ENCODE data around the gene C1orf52.
A peak's percentile ranks its signal among the peaks of the same experiment; 100 is the strongest.

The C1orf52 gene

DNA sequence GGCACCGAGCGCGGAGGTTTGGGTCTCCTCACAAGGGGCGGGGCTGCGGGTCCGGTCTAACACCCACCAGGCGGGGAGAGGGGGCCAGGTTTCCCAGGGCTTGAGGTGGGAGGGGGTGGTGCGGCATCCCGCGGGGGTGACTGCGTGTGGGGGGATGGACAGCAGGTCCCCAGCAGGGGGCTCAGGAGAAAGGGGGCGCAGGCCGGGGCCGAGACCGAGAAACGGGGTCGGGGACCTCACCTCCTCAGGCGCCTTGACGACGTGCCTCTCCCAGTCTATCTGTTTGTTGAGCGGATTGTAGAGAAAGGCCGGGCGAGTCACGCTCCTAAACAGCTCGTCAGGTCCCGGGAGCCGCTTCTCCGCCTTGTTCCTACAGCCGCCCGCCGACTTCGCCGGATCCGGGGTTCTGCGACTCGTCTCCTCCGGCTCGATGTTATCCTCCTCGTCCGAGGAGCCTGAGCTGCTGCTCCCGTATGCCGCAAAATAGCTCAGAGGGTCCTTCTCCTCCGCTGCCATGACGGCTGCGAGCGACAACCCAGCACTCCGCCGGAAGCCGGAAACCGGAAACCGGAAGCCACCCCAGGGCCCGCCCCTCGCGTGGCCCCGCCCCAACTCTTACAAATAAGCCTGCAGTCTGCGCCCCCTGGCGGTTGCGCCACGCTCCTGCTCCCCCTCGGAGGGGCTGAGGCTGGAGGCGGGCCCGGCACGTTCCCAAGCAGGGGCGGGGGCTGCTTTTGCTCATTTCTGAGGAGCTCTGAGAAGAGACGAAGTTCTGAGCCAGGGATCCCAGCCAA, at the start of gene C1orf52:
Gene C1orf52 (minus strand): TSS at position 545 of the 794 bp plus-strand sequence. CDS start 29 bp downstream, at position 516.
- DNase-seq = peak; percentile 66 to 99 (median 90)

DNA sequence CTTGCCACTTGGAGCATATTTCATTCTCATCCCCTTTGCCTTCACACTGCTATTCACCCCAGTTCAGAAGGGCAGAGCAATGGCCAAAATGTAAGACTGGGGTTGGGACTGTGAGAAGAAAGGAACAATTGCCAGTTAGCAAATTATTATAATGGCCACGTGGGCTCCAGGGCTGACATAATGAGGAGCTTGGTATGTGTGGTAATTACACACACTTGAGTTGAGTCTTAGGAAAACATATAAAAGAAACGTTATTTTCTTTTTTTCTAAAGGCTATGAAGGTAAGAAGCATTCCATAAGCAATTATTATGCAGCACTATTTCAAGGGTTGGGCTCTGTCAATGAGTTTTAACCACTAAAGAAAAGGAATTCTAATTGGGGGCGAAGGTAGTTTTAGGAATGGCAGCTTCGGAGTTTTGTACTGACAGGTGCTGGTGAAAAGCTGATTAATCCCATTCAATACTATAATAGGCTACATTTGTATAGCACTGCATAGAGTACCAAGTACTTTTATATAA, 49.4 kb upstream of the C1orf52 start:
- DNase-seq = no peak

DNA sequence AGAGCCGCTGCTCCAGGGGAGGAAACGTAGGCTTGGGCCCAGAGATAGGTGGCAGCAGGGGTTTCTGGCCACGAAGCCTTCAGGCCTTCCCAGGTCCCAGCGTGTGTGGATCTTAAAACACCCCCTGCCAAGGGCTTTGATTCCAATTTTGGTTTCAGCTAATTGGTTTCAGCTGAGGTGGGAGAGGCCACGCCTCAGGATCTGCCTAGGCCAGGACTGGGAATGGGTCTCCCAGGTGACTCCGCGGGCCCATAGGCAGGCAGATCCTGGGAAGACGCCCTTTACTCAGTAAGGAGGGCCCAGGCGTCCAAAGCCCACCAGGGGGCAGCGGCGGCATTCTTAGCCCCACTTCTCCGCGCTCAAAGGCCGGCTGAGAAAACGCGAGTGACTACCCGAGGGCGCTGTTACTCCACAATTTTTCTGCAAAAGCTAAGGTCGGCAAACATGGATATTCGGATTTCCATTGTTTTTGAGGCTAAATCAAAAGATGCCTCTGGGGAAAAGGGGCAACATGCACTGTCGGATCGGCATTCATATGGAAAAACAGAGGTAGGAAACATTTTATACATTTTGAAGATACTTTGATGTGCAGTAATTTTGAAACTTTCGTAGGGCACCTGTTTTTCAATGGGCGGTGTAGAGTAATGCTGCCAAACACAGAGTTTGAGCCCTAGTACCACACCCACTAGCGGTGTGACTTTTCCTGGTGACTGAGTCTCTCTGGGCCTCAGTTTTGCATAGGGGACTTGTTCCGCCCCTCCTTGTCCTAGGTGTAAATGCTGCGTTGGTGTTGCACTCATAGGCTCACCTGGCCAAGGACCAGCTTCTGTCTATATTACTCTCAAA, 48.7 kb upstream of the C1orf52 start:
- peak in 54 of 56 donors; percentile 8 to 85 (median 57) for DNase-seq

DNA sequence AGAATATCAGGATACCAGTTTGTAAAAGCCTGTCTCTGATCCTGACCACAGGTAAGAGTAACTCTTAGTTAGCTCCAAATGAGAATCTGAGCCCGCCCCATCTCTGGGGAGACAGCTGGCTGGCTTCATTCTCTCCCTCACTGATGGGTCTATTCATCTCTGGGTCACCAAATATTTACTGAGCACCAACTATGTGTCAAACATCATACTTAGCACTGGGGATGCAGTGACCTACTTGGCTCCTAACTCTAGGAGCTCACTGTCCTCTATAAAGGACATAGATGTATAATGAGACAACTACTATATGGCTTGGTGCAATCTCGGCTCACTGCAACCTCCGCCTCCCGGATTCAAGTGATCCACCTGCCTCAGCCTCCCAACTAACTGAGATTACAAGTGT, 46.8 kb upstream of the C1orf52 start:
- DNase-seq = no peak

DNA sequence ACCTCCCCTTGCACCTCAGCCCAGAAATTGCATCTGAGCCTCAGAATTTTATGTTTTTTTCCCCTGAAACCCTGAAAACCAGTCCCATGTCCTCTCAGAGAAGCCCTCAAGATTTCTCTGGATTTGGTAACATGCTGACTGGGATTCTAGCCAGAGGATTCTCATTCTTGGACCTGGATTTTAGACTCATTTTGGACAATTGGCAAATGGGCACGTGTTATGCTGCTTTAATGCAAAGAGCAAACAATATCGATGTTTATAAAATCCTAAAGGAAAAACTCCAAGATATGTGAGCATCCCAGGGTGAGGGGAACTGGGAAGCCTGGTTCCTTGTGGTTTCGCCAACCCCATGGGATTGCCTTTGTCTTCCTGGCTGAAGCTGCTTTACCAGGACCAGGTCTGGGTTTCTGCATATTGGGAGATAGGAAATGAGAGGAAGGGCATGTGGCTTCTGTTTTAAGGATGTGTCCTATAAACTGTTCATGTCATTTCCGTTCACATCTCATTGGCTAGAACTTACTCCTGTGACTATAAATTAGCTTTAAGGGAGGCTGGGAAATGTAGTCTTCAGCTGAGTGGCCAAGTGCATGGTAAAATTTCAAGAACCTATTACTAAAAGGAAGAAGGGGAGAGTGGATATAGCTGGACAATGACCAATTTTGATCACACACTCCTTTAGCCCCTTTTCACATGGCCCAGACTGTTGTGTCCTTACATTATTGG, 44.1 kb upstream of the C1orf52 start:
- DNase-seq = no peak

DNA sequence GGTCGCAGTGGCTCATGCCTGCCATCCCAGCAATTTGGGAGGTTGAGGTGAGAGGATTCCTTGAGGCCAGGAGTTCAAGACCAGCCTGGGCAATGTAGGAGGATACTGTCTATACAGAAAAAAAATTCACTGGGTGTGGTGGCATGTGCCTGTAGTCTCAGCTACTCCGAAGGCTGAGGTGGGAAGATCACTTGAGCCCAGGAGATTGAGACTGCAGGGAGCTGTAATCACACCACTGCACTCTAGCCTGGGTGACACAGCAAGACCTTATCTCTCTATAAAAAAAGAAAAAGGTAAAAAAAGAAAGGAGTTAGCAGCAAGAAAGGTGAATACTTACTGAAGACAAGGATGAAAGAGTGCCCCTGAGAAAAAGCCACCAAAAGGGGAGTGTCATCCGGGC, 40.7 kb upstream of the C1orf52 start:
- no peak for DNase-seq

DNA sequence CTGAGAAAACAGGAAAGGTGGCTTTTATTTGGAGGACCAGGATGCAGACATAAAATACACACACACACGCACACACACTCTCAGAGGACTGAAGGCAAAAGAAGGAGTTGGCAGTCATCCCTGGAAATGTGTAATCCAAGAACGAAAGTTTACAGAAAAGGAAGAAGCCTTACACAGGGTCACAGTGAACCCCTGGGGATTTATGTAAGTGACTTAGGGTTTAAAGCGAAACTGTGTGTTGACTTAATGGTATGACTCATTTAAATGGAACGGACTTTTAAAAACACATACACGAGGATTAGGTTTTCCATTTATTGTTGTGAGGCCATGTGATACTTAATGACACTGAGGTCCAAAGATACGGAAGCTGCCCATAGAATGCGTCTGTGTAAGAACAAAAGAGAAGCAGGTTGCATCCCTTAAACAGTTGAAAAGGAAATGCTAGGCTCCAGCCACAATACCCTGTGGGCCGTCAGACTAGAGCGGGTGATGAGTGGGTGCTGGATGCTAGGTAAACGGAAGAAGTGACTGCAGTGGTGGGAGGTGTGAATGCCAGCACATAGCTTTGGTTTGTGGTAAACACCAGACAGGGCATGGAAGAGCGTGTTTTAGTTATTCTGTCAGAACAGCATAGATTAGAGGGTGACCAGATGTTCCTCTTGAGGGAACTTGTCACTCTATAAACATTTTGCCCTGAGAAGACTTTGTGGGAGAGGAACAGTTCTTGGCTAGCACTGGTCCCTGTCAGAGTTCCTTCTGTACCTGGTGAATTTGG, 38.6 kb upstream of the C1orf52 start:
- peak in 12 of 56 donors; percentile 4 to 49 (median 10) for DNase-seq

DNA sequence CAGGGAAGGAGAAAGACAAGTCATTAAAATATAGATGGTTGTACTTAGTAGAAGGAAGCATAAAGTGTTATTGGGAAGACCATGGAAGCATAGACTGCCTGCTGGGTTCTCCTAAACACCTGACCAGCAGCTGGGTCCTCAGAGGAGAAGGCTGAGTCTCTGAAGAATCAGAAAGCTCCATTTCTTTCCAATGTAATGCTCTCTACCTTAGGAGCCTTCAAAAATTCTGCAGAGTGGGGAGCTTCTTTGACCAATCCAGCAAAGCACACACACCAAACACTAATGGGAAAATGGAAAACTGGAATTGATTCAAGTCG, 38.0 kb upstream of the C1orf52 start:
- no peak for DNase-seq

DNA sequence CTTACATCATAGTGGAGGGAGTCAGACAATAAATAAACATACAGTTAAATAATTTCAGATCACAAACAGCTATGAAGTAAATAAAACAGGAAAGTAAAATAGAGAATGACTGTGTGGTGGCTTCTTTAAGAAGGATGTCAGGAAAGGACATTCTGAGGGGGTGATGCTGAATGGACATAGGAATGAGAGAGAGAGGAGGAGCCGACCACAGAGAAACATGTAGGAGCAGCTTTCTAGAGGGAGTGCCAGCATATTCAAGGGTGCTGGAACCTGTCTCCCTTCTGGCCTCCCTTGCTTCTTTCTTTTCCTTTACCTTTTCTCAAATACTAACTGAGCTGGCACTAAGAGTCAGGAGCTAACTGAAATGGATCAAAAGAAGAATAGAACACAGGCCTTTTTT, 37.5 kb upstream of the C1orf52 start:
- DNase-seq = no peak

DNA sequence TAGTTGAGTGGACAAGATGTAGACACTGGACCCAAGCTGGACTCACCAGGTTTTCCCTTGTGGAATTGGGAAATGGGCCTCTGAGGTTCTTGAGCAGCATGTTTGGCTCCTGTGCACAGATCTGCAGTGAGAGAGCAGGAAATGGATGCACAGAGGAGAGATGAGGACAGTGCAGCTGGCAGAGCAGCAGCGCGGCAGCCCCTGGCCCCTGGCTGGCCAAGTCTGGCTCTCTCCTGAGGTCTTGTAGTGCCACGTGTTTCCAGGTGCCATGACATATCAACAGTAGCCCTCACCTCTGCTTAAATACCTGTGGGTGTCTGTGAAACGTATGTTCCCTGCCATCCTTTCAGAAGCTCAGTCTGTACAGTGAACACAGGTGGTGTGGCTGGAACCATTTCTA, 36.2 kb upstream of the C1orf52 start:
- no peak for DNase-seq

DNA sequence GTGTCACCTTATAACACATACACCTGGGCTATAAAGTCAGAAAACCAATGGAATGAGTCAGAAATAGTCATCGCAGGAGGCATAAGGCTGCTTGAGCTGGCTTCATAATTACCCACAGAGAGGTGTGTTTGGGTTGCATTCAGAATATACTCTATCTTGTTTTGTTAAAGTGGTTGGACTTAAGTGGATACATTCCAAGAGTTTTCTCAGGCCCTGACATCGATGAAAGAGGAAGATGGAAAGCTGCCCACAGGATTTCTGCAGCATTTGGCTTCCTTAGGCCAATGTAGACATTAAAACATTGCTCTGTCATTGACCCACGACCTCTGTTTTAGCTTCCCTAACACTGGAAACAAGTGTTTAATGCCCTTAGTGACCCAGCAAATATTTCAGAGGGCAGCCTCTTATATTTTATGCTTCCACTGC, 35.6 kb upstream of the C1orf52 start:
- no peak for DNase-seq

DNA sequence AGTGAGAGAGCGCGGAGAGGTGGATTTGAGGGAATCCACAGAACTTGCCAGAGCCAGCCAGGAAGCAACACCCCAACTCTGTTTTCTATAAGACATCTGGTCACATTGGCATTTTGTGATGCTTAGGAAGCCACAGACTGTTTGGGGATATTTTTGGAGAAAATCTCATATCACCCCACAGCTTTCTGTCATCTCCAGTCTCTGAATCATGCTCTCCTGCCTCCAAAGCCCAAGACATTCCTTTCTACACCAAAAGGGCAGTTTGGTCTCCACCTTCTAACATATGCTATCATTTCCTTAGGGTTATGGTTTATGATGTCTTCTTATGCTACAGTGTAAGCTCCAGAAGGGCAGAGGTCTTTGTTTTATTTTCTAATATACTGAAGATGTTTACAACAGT, 31.4 kb upstream of the C1orf52 start:
- DNase-seq = no peak

DNA sequence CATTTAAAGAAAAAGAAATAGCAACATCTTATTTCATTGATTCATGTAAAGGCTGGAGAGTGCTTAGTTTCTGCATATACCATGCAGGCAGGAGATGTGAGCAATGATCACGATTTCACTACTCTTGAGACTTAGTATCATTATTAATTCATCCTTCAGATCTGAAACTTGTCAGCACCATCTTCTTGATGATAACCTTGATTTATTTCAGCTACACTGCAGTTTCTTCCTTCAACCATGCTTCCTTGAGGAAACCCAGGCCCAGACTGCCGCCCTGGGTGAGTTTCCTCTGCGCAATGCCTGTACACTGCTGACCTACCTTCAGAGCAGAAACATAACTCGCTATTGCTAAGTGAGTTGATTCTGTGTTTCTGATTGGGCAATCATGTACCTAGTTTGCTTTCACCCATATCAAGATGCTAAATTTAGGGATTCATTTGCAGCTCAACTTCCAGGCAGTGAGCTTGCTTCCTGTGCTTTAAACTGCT, 30.4 kb upstream of the C1orf52 start:
- DNase-seq = no peak

DNA sequence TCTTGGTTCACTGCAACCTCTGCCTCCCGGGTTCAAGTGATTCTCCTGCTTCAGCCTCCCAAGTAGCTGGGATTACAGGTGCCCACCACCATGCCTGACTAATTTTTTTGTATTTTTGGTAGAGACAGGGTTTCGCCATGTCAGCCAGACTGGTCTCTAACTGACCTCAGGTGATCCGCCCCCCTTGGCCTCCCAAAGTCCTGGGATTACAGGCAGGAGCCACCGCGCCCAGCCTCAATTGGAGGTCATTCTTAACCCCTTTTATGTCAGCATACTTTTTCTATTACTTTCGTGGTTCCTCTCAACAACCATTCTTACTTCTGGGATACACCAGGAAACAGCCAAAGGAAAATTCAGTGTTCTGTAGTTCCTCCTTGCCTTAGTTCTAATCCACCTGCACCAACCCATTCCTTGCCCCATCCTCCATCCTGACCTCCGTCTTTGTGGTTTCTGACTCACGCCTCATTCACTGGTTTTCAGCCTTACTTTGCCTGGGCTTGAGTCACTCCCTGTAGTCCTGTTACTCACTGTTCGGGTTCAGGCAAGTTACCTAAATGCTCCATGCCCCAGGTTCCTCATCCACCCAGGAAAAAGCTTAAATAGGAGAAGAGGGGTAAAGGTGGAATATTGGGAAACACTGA, 29.9 kb upstream of the C1orf52 start:
- DNase-seq = no peak

DNA sequence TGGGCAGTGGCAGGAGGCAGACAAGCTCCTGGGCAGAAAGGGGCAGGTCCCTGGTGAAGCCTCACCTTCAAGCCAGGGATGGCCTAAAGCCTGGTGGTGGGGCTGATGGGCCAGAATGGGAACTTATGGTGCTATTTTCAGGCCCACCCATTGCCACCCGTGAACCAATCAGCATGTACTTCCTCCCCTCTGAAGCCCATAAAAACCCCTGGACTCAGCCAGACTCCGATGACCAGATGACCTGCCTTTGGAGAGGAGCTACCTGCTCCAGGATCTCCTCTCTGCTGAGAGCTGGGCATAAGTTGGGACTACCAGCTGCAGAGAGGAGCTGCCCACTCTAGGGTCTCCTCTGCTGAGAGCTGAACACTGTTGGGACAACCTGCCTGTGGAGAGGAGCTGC, 24.7 kb upstream of the C1orf52 start:
- DNase-seq = no peak

DNA sequence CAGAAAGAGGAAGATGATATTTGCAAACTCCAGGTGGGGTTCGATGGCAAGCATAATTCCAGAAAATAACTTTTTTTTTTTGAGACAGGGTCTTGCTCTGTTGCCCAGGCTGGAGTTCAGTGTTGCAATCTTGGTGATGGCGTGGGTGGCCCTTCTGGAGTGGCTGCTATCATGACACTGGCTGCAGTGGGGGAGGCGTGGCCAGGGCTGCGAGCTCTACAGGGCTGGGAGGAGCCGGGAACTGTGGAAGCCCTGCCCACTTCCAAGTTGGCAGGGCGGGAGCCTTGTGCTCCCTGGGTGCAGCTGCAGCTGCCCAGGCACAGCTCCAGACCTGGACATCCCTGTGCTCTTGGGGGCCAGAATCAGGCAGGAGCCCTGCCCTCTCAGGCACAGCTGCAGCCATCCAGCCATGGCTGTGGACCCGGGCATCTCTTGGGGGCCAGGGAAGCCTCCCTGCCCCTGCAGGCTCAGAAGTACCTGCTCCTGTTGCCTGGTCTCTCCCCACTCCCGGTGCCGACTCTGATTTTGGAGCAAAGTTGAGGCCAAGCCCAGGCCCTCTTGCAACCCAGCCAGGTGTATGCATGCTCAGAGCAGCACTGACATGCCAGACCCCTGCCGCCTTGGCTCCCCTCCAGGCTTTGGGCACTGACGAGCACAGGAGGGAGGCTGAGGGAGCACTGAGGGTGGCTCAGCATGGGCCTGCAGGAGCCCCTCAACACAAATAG, 24.2 kb upstream of the C1orf52 start:
- DNase-seq = peak in 7 of 56 donors; percentile 3 to 32 (median 9)

DNA sequence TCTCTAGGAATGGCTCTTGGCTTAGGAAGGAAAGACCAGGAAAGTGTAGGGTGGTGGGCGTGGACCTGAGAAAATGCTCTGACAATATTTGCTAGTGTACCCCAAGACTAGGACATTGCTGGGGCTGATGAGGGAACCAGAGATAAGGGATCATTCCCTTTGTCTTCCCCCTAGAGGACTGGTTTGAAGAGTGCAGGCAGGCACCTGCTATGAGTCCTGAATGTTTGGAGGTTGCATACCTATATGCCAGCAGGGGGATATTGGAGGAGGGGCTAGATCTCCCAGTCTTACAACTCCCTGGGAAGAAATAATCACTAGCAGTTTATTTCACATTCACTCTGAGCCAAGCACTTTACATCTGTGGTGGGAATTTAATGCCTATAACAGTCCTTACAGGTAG, 23.0 kb upstream of the C1orf52 start:
- no peak for DNase-seq

DNA sequence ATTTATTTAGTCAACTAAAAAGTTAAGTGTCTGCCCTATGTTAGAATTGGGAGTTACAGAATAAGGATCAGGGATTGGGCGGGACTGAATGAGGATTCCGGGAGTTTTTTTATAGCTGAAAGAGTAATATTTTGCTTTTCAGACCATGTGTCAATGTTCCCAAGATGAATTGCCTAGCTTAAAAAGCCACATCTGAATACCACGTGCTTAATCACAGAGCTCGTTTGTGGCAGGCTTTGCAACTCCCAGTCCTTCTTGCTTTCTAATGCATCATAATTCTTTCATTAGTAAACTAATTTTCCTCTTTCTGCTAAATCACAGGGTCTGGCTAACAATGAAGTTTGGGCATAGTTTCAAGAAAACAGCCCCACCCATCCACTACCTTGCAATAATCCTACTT, 21.2 kb upstream of the C1orf52 start:
- DNase-seq = no peak

DNA sequence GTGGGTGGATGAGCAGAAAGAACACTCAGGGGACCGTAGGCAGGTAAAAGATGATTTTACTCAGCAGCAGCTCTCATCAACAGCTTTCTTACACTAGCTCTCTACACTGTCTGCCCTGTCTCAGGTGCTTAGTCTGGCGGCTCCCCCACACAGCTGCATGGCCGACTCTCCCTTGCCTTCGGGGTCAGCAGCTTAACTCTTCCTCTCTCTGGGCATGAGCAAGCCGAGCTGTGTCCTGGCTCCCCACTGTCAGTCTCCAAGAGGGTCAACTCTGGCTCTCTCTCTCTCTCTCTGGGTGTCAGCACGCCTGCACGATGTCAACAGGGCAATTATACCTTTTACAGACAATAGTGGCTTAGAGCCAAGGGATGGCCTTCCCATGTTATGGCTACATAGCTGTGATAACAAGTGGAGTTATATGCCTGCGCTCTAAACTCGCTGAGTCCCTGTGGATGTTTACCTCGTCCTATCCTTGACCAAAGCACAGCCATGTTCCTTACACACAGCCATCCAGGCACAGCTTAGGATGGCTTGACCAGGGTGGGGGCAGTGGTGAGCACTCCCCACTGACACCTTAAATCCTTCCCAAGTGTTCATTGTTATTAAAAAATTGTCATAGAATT, 20.1 kb upstream of the C1orf52 start:
- DNase-seq = no peak

Data from amygdala (tissue), 56 donors.